ENCODE results near the gene ESPL1.

GRCh38 chr12:53330671-53331070, 62.6 kb downstream of the ESPL1 start:
- TF ChIP-seq POLR2AphosphoS5 (IDR thresholded peaks at IDR 0.05; ENCODE audit: low read depth, low read length) (no peak), REST (IDR thresholded peaks at IDR 0.05; ENCODE audit: insufficient read depth in 1 of 2, low read depth in 2 of 2, low read length in 1 of 2) (no peak)

Measured in Panc1 (cell line).